ENCODE measurements around the gene ACKR2.

DNA sequence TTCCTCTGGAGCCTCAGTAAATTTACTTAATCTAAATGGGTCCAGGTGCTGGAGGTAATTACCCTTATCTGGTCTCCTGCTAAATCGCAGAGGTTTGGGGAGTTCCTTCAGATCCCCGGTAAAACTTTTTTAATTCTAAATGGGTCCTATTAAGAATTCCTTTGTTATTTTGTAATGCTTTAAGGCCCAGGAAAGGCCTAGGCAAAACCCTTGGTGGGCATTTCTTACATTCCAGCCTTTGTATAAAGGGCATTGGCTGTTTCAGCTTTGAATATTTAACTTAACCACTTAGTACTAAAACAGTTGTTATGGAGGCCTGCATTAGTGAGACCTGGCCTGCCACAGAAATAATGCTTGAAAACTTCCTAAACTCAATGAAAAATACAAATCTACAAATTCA is 81.8 kb downstream of the ACKR2 start:
- no peak for TF ChIP-seq EZH2 (IDR thresholded peaks at IDR 0.05; ENCODE audit: borderline replicate concordance, insufficient read depth, low read length, poor library complexity, severe bottlenecking)
- TF ChIP-seq, protein P1, sequence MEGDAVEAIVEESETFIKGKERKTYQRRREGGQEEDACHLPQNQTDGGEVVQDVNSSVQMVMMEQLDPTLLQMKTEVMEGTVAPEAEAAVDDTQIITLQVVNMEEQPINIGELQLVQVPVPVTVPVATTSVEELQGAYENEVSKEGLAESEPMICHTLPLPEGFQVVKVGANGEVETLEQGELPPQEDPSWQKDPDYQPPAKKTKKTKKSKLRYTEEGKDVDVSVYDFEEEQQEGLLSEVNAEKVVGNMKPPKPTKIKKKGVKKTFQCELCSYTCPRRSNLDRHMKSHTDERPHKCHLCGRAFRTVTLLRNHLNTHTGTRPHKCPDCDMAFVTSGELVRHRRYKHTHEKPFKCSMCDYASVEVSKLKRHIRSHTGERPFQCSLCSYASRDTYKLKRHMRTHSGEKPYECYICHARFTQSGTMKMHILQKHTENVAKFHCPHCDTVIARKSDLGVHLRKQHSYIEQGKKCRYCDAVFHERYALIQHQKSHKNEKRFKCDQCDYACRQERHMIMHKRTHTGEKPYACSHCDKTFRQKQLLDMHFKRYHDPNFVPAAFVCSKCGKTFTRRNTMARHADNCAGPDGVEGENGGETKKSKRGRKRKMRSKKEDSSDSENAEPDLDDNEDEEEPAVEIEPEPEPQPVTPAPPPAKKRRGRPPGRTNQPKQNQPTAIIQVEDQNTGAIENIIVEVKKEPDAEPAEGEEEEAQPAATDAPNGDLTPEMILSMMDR (IDR thresholded peaks at IDR 0.05; ENCODE audit: poor library complexity, severe bottlenecking) = no peak

Data from neural cell (in vitro differentiated cells).